ENCODE measurements around the gene TNS1.
A peak's percentile ranks its signal among the peaks of the same experiment; 100 is the strongest.
"Not testable (repeated sequence)": the region's sequence is repeated elsewhere in the genome, so short reads cannot be mapped to it uniquely, and the experiment has no call there.

The TNS1 gene

DNA sequence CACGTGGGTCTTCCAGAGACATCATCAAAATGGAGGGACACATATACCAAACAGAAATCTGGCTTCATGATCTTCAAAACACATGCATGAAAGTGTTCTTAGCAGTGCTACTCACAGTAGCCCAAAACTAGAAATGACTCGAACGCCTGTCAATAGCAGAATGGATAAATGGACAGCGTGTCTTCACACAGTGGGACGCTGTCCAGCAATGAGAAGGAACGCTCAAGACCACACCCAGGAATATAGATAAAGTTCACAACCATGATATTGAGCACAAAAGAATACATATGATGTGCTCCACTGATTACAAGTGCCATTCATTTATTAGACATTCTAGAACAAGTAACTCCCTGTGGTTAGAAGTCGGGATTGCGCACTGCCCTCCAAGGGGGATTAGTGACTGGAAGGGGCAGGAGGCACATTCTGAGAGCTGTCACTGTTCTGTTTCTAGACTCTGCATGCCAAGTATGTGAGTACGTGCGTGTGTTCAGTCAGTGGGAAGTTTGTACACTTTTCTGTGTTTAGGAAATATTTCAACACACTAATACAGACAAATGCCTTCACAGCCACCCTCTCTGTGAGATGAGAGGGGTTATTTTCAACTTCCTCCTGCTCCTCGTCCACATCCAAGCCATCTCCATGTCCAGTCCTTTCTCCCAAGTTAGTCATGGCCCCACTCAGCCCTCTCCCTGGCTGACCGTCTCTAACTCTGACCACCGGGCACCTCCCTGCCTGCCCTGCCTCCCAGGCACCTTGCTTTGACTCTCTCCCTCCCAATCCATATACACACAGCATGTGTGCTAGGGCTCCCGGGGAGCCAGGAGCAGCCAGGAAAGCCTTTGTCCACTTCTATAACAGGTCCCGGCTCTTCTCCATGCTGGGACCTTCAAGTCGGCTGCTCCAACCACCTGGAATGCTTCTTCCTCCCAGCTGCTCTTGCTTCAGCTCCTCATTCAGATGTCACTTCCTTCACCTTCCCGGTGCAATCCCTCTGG lies 26.9 kb upstream of the TNS1 start:
- no peak for DNase-seq

DNA sequence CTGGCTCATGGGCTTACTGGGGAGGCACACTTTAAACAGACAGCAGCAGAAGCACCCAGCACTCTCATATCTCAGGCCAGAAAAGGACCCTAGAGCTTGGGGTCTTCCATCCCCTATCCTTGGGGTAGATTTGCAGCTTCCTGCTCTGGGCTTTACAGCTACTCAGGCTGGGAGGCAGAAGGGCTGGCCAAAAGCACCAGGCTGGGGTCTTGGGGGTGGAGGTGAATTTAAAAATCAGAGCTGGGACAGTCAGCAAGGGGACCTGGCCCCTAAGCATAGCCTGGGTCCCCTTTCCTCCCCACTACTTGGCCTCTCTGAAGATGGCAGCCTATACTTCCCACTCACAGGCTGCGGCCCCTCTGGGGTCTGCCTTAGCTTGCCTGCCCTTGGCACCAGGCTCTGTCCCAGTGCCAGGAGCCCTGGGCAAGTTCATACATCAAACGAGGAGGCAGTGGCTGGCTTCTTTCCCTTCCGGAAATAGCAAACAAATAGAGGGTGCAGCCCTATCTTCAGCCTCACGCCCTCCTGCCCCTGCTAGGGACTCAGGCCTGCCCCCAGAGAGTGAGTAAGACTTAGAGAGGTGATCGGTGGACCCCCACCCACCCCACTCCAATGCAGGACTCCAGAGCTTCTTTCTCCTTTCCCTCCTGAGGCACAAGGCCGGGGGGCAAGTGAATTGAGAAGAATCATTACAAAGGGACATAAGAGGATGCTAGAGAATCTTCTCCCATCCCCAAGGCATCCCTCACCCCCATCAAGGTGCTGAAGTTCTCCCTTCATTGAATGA lies 26.0 kb upstream of the TNS1 start:
- no peak for DNase-seq

DNA sequence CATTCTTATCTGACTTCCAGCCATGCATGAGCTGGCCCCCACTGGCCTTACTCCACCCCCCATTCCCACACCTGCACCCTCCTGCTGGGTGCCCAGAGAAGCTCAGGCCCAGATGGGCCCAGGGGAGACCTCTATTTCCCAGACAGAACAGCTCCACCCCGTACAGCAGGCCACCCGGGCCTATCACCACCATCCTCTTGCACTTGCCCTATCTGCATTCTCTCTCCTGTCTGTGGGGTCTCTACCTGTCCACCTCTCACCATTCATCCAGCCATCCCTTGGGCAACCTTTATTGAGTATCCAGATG lies 25.3 kb upstream of the TNS1 start:
- DNase-seq: no peak

DNA sequence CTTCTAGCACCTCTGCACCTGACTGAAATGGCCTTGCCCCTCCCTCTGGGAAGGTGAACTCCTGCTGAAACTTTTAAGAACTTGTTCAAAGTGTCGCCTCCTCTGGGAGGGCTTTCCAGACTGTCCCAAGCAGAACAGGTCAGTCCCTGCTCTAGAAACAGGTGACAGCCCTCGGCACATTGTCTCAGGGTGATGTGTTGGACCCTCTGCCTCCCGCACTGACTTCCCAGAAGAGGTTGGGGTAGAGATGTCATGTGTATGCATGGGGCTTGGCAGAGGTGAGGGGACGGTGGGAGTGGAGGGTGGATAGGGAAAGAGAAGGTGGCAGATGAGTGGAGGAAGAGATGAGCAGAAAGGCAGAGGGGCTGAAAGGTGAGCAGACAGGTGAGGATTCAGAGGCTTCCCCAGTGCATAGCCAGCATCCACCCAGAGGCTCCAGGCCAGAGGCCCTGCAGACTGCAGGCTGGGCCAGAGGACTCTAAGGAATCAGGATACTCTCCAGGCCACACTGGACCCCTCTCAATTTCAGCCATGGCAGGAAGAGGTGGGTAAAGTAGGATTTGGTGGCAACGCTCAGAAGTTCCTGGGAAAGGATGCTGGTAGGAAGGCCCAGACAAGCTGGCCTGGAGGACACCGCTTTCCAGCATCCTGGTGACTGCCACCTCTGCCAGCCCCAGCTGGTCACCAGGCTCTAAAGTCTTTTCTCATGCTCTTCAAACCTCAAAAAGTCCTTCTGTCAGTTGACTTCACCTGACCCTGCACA lies 24.8 kb upstream of the TNS1 start:
- DNase-seq: no peak

DNA sequence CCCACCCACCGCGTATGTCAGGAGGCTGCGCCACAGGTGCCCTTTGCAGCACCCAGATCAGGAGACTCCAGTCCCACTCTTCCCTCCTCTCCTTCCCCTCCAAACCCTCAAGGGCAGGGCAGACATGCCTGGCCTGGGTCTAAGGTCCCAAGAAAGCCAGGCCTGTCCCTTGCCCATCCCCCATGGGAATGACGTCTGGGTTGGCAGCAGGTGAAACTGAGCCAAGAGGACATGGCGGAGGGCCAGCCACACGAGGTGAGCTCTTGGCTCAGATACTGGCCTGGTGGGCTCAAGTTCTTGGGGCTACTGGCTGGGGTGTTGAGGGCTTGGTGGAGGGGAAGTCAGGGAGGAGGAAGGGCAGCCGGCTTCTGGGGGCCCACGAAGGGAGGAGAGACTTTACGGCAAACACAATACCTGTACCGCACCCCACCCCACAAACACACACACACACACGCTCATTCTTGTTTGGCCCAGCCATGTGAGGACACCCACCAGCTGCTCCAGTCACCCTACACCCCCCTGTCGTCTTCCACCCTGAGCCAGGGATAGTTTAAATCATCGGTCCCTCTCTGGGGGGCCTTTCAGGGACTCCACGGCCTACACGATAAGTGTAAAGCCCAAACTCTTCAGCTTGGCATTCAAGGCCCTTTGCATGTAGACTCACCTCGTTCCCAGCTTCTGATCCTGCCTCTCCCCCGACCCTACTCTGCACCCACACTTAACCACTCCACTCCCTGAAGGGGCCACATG lies 24.1 kb upstream of the TNS1 start:
- no peak for DNase-seq

- no peak for DNase-seq
Measured at GRCh38 chr2:218026244-218026643, 23.4 kb upstream of the TNS1 start.

- peak; percentile 0 for DNase-seq
Measured at GRCh38 chr2:218024871-218025270, 22.1 kb upstream of the TNS1 start.

DNA sequence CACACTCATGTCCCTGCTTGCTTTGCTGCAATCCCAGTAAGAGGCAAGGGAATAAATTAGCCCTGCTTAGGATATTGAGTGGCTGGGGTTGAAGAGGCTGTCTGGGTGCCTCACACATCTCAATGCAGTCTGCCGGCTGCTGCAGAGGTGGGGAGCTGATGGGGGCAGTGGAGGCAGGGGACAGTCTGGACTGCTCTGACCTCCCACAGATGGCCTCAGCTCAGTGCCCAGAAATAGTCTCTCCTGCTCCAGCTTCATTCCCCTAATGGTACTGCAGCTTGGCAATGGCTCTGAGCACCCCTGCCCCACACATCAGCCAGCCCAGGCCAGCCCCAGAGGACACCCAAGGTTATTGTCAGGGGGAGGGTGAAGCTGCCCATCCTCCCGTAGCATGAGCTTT lies 21.5 kb upstream of the TNS1 start:
- no peak for DNase-seq

- no peak for DNase-seq
Measured at GRCh38 chr2:218023636-218024035, 20.8 kb upstream of the TNS1 start.

- no peak for DNase-seq
Measured at GRCh38 chr2:218022851-218023530, 20.2 kb upstream of the TNS1 start.

- DNase-seq: no peak
Measured at GRCh38 chr2:218022131-218022850, 19.5 kb upstream of the TNS1 start.

- no peak for DNase-seq
Measured at GRCh38 chr2:218021536-218022071, 18.8 kb upstream of the TNS1 start.

GRCh38 chr2:218020966-218021535 lies 18.3 kb upstream of the TNS1 start:
- DNase-seq: no peak

- no peak for DNase-seq
Measured at GRCh38 chr2:218020281-218020680, 17.5 kb upstream of the TNS1 start.

DNA sequence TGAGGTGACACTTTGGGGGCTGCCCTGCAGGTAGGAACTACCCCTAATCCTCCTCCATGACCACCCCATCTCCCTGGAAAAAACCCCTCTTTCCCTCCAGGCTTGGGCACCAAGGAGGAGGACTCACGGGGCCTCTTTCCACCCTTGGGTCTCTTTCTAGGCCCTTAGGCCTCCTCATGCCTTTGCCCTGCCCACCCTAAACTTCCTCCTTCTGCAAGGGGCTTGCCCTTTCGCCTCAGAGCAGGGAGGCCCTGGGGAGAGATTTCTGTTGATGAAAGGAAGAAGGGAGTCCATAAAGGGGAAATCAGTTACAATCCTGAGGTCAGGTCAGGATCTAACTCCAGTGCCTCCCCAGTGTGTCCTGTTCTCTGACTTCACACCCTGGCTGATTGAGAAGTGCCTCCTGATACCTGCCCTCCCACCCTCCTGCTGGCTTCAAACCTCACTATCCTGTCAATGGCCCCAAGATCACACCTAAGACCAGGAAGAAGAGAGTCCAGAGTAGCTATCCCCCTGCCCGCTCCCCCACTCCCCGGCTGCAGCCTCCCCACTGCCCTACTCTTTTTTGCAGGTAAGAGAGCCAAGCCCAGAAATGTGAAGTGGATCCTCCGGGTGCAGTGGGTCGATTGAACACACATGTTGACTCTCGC lies 16.7 kb upstream of the TNS1 start:
- DNase-seq: no peak

DNA sequence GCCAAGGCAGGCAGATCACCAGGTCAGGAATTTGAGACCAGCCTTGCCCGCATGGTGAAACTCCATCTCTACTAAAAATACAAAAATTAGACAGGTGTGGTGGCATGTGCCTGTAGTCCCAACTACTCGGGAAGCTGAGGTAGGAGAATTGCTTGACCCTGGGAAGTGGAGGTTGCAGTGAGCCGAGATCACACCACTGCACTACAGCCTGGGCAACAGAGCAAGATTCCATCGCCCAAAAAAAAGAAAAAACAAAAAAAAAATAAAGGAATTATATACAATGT lies 16.0 kb upstream of the TNS1 start:
- DNase-seq: not testable (repeated sequence)

- DNase-seq: no peak
Measured at GRCh38 chr2:218017211-218018053, 14.6 kb upstream of the TNS1 start.

- DNase-seq: no peak
Measured at GRCh38 chr2:218016810-218017209, 14.0 kb upstream of the TNS1 start.

Measured in activated CD4-positive, alpha-beta T cell treated with anti-CD3 and anti-CD28 coated beads for 48 hours (primary cell).